GM12878 (cell line): ENCODE data around the gene TMA16. TPM values are rescaled to one million over a fixed set of nuclear protein-coding genes. Genes with fewer than 3 reads are reported as not detected.

ENCODE experiments used
- ATAC-seq: fragments of 200-7000 bp; cut with Tn5 transposase; 3 replicates; pipeline ENCODE4 v1.9.1; 2020; ENCODE audit warnings: mild to moderate bottlenecking, moderate library complexity
- BruUV-seq: library from RNA; stranded (reverse); fragments of 400-500 nt; replicated peaks from 2 replicates; lab custom pipeline; 2021; lab: Mats Ljungman, UMichigan
- CTCF ChIA-PET: fragments of 300-600 bp; sonication (Branson Sonifier 250); formaldehyde crosslinking; extraction: SDS; loops from one replicate; lab custom pipeline; 2021; ENCODE audit warnings: inconsistent platforms; lab: Yijun Ruan, JAX
- POLR2A ChIA-PET: fragments of 350-600 bp; formaldehyde crosslinking; extraction: SDS; loops from one replicate; lab custom pipeline; 2021; ENCODE audit warnings: inconsistent platforms; lab: Charles Lee
- RAD21 ChIA-PET: fragments of 300-600 bp; sonication (Branson Sonifier 250); formaldehyde crosslinking; loops from one replicate; lab custom pipeline; 2023; ENCODE audit warnings: antibody characterized with exemption; ENCODE audit not compliant: unreplicated experiment; lab: Charles Lee
- SMC1A ChIA-PET: fragments of 300-600 bp; sonication (Branson Sonifier 250); formaldehyde crosslinking; loops from one replicate; lab custom pipeline; 2023; ENCODE audit not compliant: unreplicated experiment, uncharacterized antibody; lab: Charles Lee
- DNase-seq: peaks from one replicate; pipeline ENCODE4 v3.0.0-alpha.2; 2011; ENCODE audit warnings: low read depth, low spot score
- FAIRE-seq: peaks from 3 replicates; lab custom pipeline; 2011; peaks lifted over from hg19 to GRCh38; lab: Jason Lieb, UNC
- H2AFZ ChIP-seq: 2 replicates; pipeline ENCODE4 v1.6.0; 2011; ENCODE audit warnings: low read depth, low read length, control low read depth; ENCODE audit not compliant: control insufficient read depth
- H3K27ac ChIP-seq: 2 replicates; pipeline ENCODE4 v1.5.1; 2011; ENCODE audit warnings: control low read depth; ENCODE audit not compliant: control insufficient read depth, insufficient read depth
- H3K27me3 ChIP-seq, 2 experiments: replicated peaks in 1 of 2; 2 replicates each; pipeline versions ENCODE4 v1.6.0 to v1.6.1; 2011; ENCODE audit warnings: low read length in 1 of 2; ENCODE audit not compliant: control insufficient read depth in 2 of 2, insufficient read depth in 2 of 2
- H3K36me3 ChIP-seq, 2 experiments: 2 replicates each; pipeline ENCODE4 v1.5.1; 2011; ENCODE audit warnings: low read length in 1 of 2; ENCODE audit not compliant: control insufficient read depth in 2 of 2, insufficient read depth in 2 of 2
- H3K4me1 ChIP-seq: 2 replicates; pipeline ENCODE4 v1.6.1; 2011; ENCODE audit warnings: mild to moderate bottlenecking, low read length, moderate library complexity, mixed read lengths; ENCODE audit not compliant: control insufficient read depth, insufficient read depth
- H3K4me2 ChIP-seq: 2 replicates; pipeline ENCODE4 v1.6.0; 2011; ENCODE audit warnings: control low read depth; ENCODE audit not compliant: control insufficient read depth, insufficient read depth
- H3K4me3 ChIP-seq: fragments of 200-600 bp; sonication (generic); 2 replicates; pipeline ENCODE4 v1.5.1; 2016
- H3K79me2 ChIP-seq: 2 replicates; pipeline ENCODE4 v1.6.0; 2011; ENCODE audit warnings: low read length; ENCODE audit not compliant: control insufficient read depth, insufficient read depth
- H3K9ac ChIP-seq: 2 replicates; pipeline ENCODE4 v1.8.0; 2011; ENCODE audit warnings: low read length, control low read depth, mixed read lengths; ENCODE audit not compliant: control insufficient read depth, insufficient read depth
- H3K9me3 ChIP-seq: replicated peaks from 3 replicates; pipeline ENCODE4 v1.5.1; 2011; ENCODE audit warnings: mild to moderate bottlenecking, low read length; ENCODE audit not compliant: control insufficient read depth, insufficient read depth
- H4K20me1 ChIP-seq: 2 replicates; pipeline ENCODE4 v1.6.0; 2011; ENCODE audit not compliant: control insufficient read depth, insufficient read depth
- CHD2 ChIP-seq: IDR thresholded peaks from 2 replicates; pipeline ENCODE4 v1.6.1; 2011; ENCODE audit warnings: low read depth, low read length, improper control_type of control experiment, borderline replicate concordance
- DPF2 ChIP-seq: fragments of 450-650 bp; IDR thresholded peaks from 2 replicates; pipeline ENCODE4 v1.6.1; 2017; ENCODE audit warnings: mild to moderate bottlenecking
- EGR1 ChIP-seq, 2 experiments: IDR thresholded peaks; 1 replicate in 1 of 2; 2 replicates in 1 of 2; pipeline ENCODE4 v1.6.1; 2011 to 2012; ENCODE audit warnings: low read depth in 2 of 2, low read length in 2 of 2, borderline replicate concordance in 1 of 2, mild to moderate bottlenecking in 1 of 2, moderate library complexity in 1 of 2
- FOXM1 ChIP-seq: IDR thresholded peaks from 2 replicates; pipeline ENCODE4 v1.6.1; 2012; ENCODE audit warnings: low read depth, mild to moderate bottlenecking, inconsistent platforms, low read length, moderate library complexity
- MTA2 ChIP-seq: fragments of 450-650 bp; IDR thresholded peaks from 2 replicates; pipeline ENCODE4 v1.6.1; 2016; ENCODE audit warnings: low read depth, mild to moderate bottlenecking, moderate library complexity
- PAX5 ChIP-seq: IDR thresholded peaks from 2 replicates; pipeline ENCODE4 v1.6.1; 2011; ENCODE audit warnings: low read depth, low read length, borderline replicate concordance
- POLR2AphosphoS5 ChIP-seq: IDR thresholded peaks from 2 replicates; pipeline ENCODE4 v1.6.1; 2011; ENCODE audit warnings: mild to moderate bottlenecking, low read length, inconsistent platforms
- RAD21 ChIP-seq: IDR thresholded peaks from 2 replicates; pipeline ENCODE4 v1.6.1; 2011; ENCODE audit warnings: mild to moderate bottlenecking, low read depth, low read length, moderate library complexity; ENCODE audit not compliant: insufficient read depth
- RCOR1 ChIP-seq: conservative IDR thresholded peaks from 2 replicates; pipeline ENCODE4 v1.6.1; 2012; ENCODE audit warnings: low read depth, low read length, improper control_type of control experiment
- SIX5 ChIP-seq: IDR thresholded peaks from 2 replicates; pipeline ENCODE4 v1.6.1; 2011; ENCODE audit warnings: mild to moderate bottlenecking, low read depth, low read length, moderate library complexity; ENCODE audit not compliant: severe bottlenecking
- SKIL ChIP-seq: fragments of 450-650 bp; IDR thresholded peaks from 2 replicates; pipeline ENCODE4 v1.6.1; 2017; ENCODE audit warnings: mild to moderate bottlenecking, low read depth, inconsistent platforms; ENCODE audit not compliant: poor library complexity, severe bottlenecking
- SMC3 ChIP-seq: IDR thresholded peaks from 2 replicates; pipeline ENCODE4 v1.6.1; 2011; ENCODE audit warnings: low read length, improper control_type of control experiment, borderline replicate concordance
- SP1 ChIP-seq: IDR thresholded peaks from one replicate; pipeline ENCODE4 v1.6.1; 2011; ENCODE audit warnings: low read depth, low read length
- TARDBP ChIP-seq: IDR thresholded peaks from 2 replicates; pipeline ENCODE4 v1.6.1; 2016; ENCODE audit warnings: borderline replicate concordance
- ZSCAN29 ChIP-seq: fragments of 450-650 bp; IDR thresholded peaks from 2 replicates; pipeline ENCODE4 v1.6.1; 2017; ENCODE audit warnings: mild to moderate bottlenecking, moderate library complexity
- WGBS: methylation state at CpG from one replicate; pipeline ENCODE4 v1.1.6; 2016; ENCODE audit warnings: low lambda C conversion rate; ENCODE audit not compliant: insufficient replicate concordance, insufficient coverage; ENCODE audit errors: missing lambda C conversion rate; 5-methylcytosine and 5-hydroxymethylcytosine counted together
- in situ Hi-C: fragments of 300-500 bp; cut with MboI; formaldehyde crosslinking; loops from 9 replicates; pipeline ENCODE4 v1.14.3; 2018; ENCODE audit warnings: mixed read lengths
- intact Hi-C: fragments of 100-400 bp; cut with micrococcal nuclease; formaldehyde crosslinking; loops from one replicate; pipeline ENCODE4 v1.14.2; 2022; ENCODE audit not compliant: unreplicated experiment
- polyA plus RNA-seq, 11 experiments: library from polyadenylated mRNA; depleted of rRNA in 4 of 11; unstranded in 6 of 11; stranded (reverse) in 5 of 11; fragments of >200 nt; fragmentation: Nextera tagmentation in 4 of 11; fragmentation: Illumina TruSeq in 1 of 11; extraction: Ambion mirVana in 4 of 11; extraction: Trizol in 1 of 11; gene quantifications; 1 replicate in 1 of 11; 2 replicates in 10 of 11; pipeline versions ENCODE4 v1.2.1 to v1.2.3, GENCODE V29; 2011 to 2016; ENCODE audit warnings: inconsistent platforms in 2 of 11, missing spikeins in 2 of 11, low read depth in 1 of 11
- total RNA-seq, 4 experiments: library from RNA; depleted of rRNA in 3 of 4; stranded (reverse); fragments of >200 nt in 3 of 4; fragmentation: Illumina TruSeq in 1 of 4; extraction: Trizol in 1 of 4; gene quantifications; 2 replicates each; pipeline versions ENCODE4 v1.2.1 to v1.2.3, GENCODE V29; 2013 to 2021

TMA16 gene
- total and polyA plus RNA-seq, 10 of the 15 experiments (the other 5 are each of a cell fraction or from before 2014, with no cell fraction given): 37.9 to 91.0 (median 55.8) TPM

- TF ChIP-seq CHD2 (no peak), POLR2AphosphoS5 (no peak), TARDBP (no peak), RCOR1 (no peak), EGR1 (IDR thresholded peaks at IDR 0.05; ENCODE audit: borderline replicate concordance in 1 of 2, low read depth in 2 of 2, low read length in 2 of 2) (no peak), SIX5 (no peak)
Observed at GRCh38 chr4:163470391-163470790, 24.1 kb upstream of the TMA16 start (continued).

GRCh38 chr4:163473130-163473529 lies 21.4 kb upstream of the TMA16 start:
- intact Hi-C loops (no loop called here), in situ Hi-C loops (no loop called here)
- no TSS peak for BruUV-seq
- WGBS: 74% methylated on average over 14 of the region's 14 CpGs
- RAD21 ChIA-PET: no interaction called here
- POLR2A ChIA-PET: interaction anchor here (0.6 kb wide), 1 partner anchor 536 kb away, joined by 5 read pairs; no protein-coding TSS in a partner anchor
- H3K4me2 ChIP-seq: no peak overlapping the region
- DNase-seq (no peak), ATAC-seq (no peak), FAIRE-seq (no peak)
- H4K20me1 ChIP-seq: no peaks in the 10 kb centered on the region
- no peak overlapping the region for H2AFZ ChIP-seq
- H3K4me1 ChIP-seq: no peaks in the 10 kb centered on the region
- no peaks in the 10 kb centered on the region for H3K27me3 ChIP-seq
- SMC1A ChIA-PET: no interaction called here
- no peaks in the 10 kb centered on the region for H3K9me3 ChIP-seq
- no peak overlapping the region for H3K4me3 ChIP-seq
- H3K27ac ChIP-seq: no peak overlapping the region
- no peak overlapping the region for H3K9ac ChIP-seq
- no peaks in the 10 kb centered on the region for H3K36me3 ChIP-seq
- H3K79me2 ChIP-seq: no peaks in the 10 kb centered on the region
- CTCF ChIA-PET: interaction anchor here (2.4 kb wide), 1 partner anchor 77 kb away, joined by 11 read pairs; no protein-coding TSS in a partner anchor
- TF ChIP-seq SP1: no peak
- TF ChIP-seq RAD21: no peak
- TF ChIP-seq SMC3: no peak
- no peak for TF ChIP-seq ZSCAN29
- no peak for TF ChIP-seq FOXM1
- no peak for TF ChIP-seq DPF2
- TF ChIP-seq PAX5: no peak
- no peak for TF ChIP-seq SKIL
- no peak for TF ChIP-seq MTA2
